KOPT-K1 (cell line): ENCODE results near the gene SPRED2.

ENCODE experiments used
- H3K27ac ChIP-seq: fragments of 200-600 bp; sonication (generic); 2 replicates; pipeline ENCODE4 v1.5.1; 2016; ENCODE audit warnings: antibody characterized with exemption, mild to moderate bottlenecking, low read depth, low read length; ENCODE audit not compliant: poor library complexity, severe bottlenecking
- H3K36me3 ChIP-seq: fragments of 200-600 bp; sonication (generic); 2 replicates; pipeline ENCODE4 v1.5.1; 2017; ENCODE audit warnings: antibody characterized with exemption, mild to moderate bottlenecking, low read length, moderate library complexity; ENCODE audit not compliant: insufficient read depth
- H3K9me3 ChIP-seq: fragments of 200-600 bp; sonication (generic); 2 replicates; pipeline ENCODE4 v1.5.1; 2017; ENCODE audit warnings: antibody characterized with exemption, low read length, mild to moderate bottlenecking; ENCODE audit not compliant: insufficient read depth, poor library complexity, severe bottlenecking

SPRED2 gene, protein sequence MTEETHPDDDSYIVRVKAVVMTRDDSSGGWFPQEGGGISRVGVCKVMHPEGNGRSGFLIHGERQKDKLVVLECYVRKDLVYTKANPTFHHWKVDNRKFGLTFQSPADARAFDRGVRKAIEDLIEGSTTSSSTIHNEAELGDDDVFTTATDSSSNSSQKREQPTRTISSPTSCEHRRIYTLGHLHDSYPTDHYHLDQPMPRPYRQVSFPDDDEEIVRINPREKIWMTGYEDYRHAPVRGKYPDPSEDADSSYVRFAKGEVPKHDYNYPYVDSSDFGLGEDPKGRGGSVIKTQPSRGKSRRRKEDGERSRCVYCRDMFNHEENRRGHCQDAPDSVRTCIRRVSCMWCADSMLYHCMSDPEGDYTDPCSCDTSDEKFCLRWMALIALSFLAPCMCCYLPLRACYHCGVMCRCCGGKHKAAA

GRCh38 chr2:65432227-65433190 lies at the start of gene SPRED2:
TSS of gene SPRED2 (minus strand) at chr2:65432599. CDS start at chr2:65431987, 612 bp downstream.
- Histone ChIP-seq H3K36me3 (peaks cover 12% of the 10 kb centered on the region; the same call in 1 of the 2 replicates), H3K27ac (peak within 1 kb of the TSS; percentile 70), H3K9me3 (no peaks in the 10 kb centered on the region)

DNA sequence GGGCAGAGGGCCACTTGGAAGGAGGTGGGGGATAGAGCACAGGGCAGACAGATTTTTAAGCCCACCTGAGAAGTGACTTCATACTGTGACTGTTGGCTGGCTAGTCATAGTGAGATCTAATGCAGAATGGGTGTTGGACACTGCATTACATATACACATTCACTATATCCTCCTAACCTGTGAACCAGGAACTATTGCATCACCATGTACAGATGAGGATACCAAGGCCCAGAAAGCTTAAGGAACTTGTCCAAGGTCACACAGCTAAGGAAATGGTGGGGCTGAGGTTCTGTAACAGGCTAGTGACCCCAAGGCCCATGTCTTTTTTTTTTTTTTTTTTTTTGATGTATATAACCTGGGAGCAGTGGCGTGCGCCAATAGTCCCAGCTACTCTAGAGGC lies 49.6 kb upstream of the SPRED2 start:
- Histone ChIP-seq H3K9me3 (no peaks in the 10 kb centered on the region), H3K36me3 (no peaks in the 10 kb centered on the region), H3K27ac (no peak overlapping the region)

GRCh38 chr2:65479524-65479923 lies 47.1 kb upstream of the SPRED2 start:
- H3K36me3 ChIP-seq = no peaks in the 10 kb centered on the region
- no peak overlapping the region for H3K27ac ChIP-seq
- H3K9me3 ChIP-seq = no peaks in the 10 kb centered on the region

- Histone ChIP-seq H3K27ac (no peak overlapping the region), H3K9me3 (no peaks in the 10 kb centered on the region), H3K36me3 (no peaks in the 10 kb centered on the region)
Observed at GRCh38 chr2:65478498-65479135, 46.2 kb upstream of the SPRED2 start.

- H3K27ac ChIP-seq = no peak overlapping the region
- no peaks in the 10 kb centered on the region for H3K9me3 ChIP-seq
- no peaks in the 10 kb centered on the region for H3K36me3 ChIP-seq
Observed at GRCh38 chr2:65477590-65477989, 45.2 kb upstream of the SPRED2 start.

DNA sequence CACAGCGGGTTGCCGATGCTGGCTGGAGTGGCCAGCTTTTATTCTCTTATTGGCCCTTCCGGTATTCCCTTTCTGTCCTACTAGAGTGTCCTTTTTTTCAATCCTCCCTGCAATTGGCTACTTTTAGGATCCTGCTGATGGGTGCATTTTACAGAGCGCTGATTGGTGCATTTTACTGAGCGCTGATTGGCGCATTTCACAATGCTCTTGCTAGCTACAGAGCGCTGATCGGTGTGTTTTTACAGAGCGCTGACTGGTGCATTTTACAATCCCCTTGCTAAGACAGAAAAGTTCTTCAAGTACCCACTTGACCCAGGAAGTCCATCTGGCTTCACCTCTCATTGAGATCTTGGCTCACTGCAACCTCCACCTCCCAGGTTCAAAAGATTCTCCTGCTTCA lies 44.4 kb upstream of the SPRED2 start:
- H3K27ac ChIP-seq = no peak overlapping the region
- no peaks in the 10 kb centered on the region for H3K36me3 ChIP-seq
- H3K9me3 ChIP-seq = no peaks in the 10 kb centered on the region

GRCh38 chr2:65475000-65475399 lies 42.6 kb upstream of the SPRED2 start:
- no peaks in the 10 kb centered on the region for H3K9me3 ChIP-seq
- no peaks in the 10 kb centered on the region for H3K36me3 ChIP-seq
- H3K27ac ChIP-seq = no peak overlapping the region

DNA sequence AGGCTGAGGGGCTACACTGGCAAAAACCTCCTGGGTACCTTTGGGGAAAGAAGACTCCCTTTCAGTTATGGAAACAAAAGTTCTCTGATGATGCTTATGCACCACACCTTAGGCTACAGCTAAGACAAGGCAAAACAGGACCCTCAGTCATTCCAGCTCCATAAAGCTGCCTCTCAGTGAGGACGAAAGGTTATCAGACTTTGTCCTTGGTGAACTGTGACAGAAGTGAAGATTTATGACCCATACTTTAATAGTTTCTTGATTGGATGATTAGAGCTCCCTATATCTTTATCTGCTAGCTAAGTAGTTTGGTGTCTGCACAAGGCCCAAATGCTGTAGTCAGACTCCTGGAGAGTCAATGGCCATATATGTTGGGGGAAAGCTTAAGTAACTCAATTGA lies 40.6 kb upstream of the SPRED2 start:
- no peak overlapping the region for H3K27ac ChIP-seq
- H3K36me3 ChIP-seq = no peaks in the 10 kb centered on the region
- no peaks in the 10 kb centered on the region for H3K9me3 ChIP-seq

DNA sequence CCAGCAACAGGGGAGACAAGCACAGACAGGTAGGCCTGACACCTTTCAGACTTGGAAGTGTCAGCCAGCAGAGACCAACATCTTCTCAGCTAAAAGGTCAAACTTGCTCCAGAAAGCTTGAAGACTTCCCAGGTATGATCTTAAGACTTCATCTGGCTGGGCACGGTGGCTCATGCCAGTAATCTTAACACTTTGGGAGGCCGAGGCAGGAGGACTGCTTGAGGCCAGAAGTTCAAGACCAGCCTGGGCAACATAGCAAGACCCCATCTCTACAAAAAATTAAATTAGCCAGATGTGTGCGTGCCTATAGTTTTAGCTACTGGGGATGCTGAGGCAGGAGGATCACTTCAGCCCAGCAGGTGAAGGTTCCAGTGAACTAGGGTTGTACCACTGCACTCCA lies 39.0 kb upstream of the SPRED2 start:
- no peak overlapping the region for H3K27ac ChIP-seq

DNA sequence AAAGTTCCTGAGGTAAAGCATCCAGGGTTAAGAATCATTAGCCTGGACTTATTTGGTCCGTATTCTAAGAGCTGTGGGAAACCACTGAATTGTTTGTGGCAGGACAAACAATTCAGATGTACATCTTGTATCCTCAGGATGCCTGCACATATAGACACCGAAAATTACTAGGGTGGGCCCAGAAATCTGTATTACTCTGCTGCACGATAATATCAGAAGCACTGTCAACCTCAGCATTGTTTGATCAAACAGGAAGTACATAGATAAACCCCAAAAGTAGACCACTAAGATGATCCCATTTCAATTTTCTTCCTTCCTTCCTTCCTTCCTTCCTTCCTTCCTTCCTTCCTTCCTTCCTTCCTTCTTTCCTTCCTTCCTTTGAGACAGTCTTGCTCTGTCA lies 34.2 kb upstream of the SPRED2 start:
- Histone ChIP-seq H3K9me3 (no peaks in the 10 kb centered on the region), H3K27ac (no peak overlapping the region), H3K36me3 (no peaks in the 10 kb centered on the region)

More for the DNA sequence above, 39.0 kb upstream of the SPRED2 start:
- Histone ChIP-seq H3K36me3 (no peaks in the 10 kb centered on the region), H3K9me3 (no peaks in the 10 kb centered on the region)

DNA sequence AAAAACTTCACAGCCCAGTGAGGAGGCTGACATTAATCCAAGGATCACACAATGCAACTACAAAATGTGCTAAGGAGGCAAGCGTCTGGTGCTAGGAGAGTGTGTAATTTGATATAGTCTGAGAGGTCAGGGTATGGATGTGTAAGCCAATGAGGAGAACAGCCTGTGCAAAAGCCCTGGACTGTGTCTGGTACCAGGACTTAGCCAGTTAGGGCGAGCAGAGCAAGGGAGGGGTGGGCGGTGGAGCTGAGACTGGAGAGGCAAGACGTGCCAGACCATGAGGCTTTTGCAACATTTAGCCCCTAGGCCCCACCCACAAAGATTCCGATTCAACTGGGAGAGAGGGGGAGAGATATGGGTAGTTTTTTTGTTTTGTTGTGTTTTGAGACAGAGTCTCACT lies 33.5 kb upstream of the SPRED2 start:
- no peaks in the 10 kb centered on the region for H3K36me3 ChIP-seq
- no peaks in the 10 kb centered on the region for H3K9me3 ChIP-seq
- no peak overlapping the region for H3K27ac ChIP-seq

- H3K36me3 ChIP-seq = no peaks in the 10 kb centered on the region
- no peak overlapping the region for H3K27ac ChIP-seq
- H3K9me3 ChIP-seq = no peaks in the 10 kb centered on the region
Observed at GRCh38 chr2:65465124-65465523, 32.7 kb upstream of the SPRED2 start.

GRCh38 chr2:65464604-65465003 lies 32.2 kb upstream of the SPRED2 start:
- no peaks in the 10 kb centered on the region for H3K36me3 ChIP-seq
- H3K9me3 ChIP-seq = no peaks in the 10 kb centered on the region
- no peak overlapping the region for H3K27ac ChIP-seq

- H3K36me3 ChIP-seq = no peaks in the 10 kb centered on the region
- no peak overlapping the region for H3K27ac ChIP-seq
- H3K9me3 ChIP-seq = no peaks in the 10 kb centered on the region
Observed at GRCh38 chr2:65458999-65459398, 26.6 kb upstream of the SPRED2 start.

- H3K9me3 ChIP-seq = no peaks in the 10 kb centered on the region
- no peak overlapping the region for H3K27ac ChIP-seq
- no peaks in the 10 kb centered on the region for H3K36me3 ChIP-seq
Observed at GRCh38 chr2:65456886-65457285, 24.5 kb upstream of the SPRED2 start.
